PC-9 (cell line): ENCODE results near the gene MEIS2. TPM values are rescaled to one million over a fixed set of nuclear protein-coding genes. Genes with fewer than 3 reads are reported as not detected.

Source experiments
- BruUV-seq: library from RNA; stranded (reverse); fragments of 400-500 nt; replicated peaks from 2 replicates; lab custom pipeline; 2021; lab: Mats Ljungman, UMichigan
- CTCF ChIA-PET: fragments of 300-600 bp; sonication (Branson Sonifier 250); formaldehyde crosslinking; loops from one replicate; lab custom pipeline; 2022; ENCODE audit warnings: antibody characterized with exemption; lab: Charles Lee
- POLR2A ChIA-PET: fragments of 300-600 bp; sonication (Branson Sonifier 250); formaldehyde crosslinking; loops from one replicate; lab custom pipeline; 2022; ENCODE audit warnings: antibody characterized with exemption; ENCODE audit not compliant: unreplicated experiment; lab: Charles Lee
- DNase-seq, 2 experiments: peaks; one replicate each; pipeline versions ENCODE4 v3.0.0 to v3.0.0-alpha.2; 2015 to 2022; ENCODE audit warnings: mixed read lengths in 1 of 2
- H2AFZ ChIP-seq: fragments of 200-600 bp; sonication (generic); 2 replicates; pipeline ENCODE4 v1.8.1; 2017; ENCODE audit warnings: antibody characterized with exemption
- H3F3A ChIP-seq: fragments of 200-600 bp; sonication (generic); 2 replicates; pipeline ENCODE4 v1.8.1; 2017; ENCODE audit warnings: antibody characterized with exemption, mild to moderate bottlenecking, low read depth; ENCODE audit not compliant: insufficient read depth
- H3K27ac ChIP-seq: fragments of 200-600 bp; sonication (generic); 2 replicates; pipeline ENCODE4 v1.6.1; 2016; ENCODE audit warnings: mixed run types
- H3K27me3 ChIP-seq: fragments of 200-600 bp; sonication (generic); 2 replicates; pipeline ENCODE4 v1.6.1; 2016; ENCODE audit warnings: low read depth, mixed run types; ENCODE audit not compliant: insufficient read depth
- H3K36me3 ChIP-seq: fragments of 200-600 bp; sonication (generic); 2 replicates; pipeline ENCODE4 v1.6.1; 2016; ENCODE audit warnings: low read depth, mixed run types
- H3K4me1 ChIP-seq: fragments of 200-600 bp; sonication (generic); replicated peaks from 2 replicates; pipeline ENCODE4 v1.6.1; 2016; ENCODE audit warnings: mixed run types; ENCODE audit not compliant: insufficient read depth
- H3K4me2 ChIP-seq: fragments of 200-600 bp; sonication (generic); 2 replicates; pipeline ENCODE4 v1.6.1; 2017; ENCODE audit warnings: mixed run types
- H3K4me3 ChIP-seq: fragments of 200-600 bp; sonication (generic); 2 replicates; pipeline ENCODE4 v1.6.1; 2016; ENCODE audit warnings: mixed run types
- H3K79me2 ChIP-seq: fragments of 200-600 bp; sonication (generic); 2 replicates; pipeline ENCODE4 v1.6.1; 2017; ENCODE audit warnings: low read depth, mixed run types
- H3K9me2 ChIP-seq: fragments of 200-600 bp; sonication (generic); 2 replicates; pipeline ENCODE4 v1.8.1; 2017; ENCODE audit warnings: mild to moderate bottlenecking; ENCODE audit not compliant: insufficient read depth
- H3K9me3 ChIP-seq: fragments of 200-600 bp; sonication (generic); 2 replicates; pipeline ENCODE4 v1.8.1; 2016; ENCODE audit warnings: low read depth; ENCODE audit not compliant: insufficient read depth
- H4K20me1 ChIP-seq: fragments of 200-600 bp; sonication (generic); 2 replicates; pipeline ENCODE4 v1.8.1; 2017; ENCODE audit not compliant: insufficient read depth
- CTCF ChIP-seq: fragments of 200-600 bp; sonication (generic); conservative IDR thresholded peaks from 2 replicates; pipeline ENCODE4 v1.6.1; 2017; ENCODE audit warnings: mixed run types, antibody characterized with exemption, mild to moderate bottlenecking, moderate library complexity
- EZH2 ChIP-seq: fragments of 200-600 bp; sonication (generic); IDR thresholded peaks from 2 replicates; pipeline ENCODE4 v1.8.0; 2017; ENCODE audit warnings: antibody characterized with exemption, low read depth
- intact Hi-C: fragments of 100-400 bp; cut with micrococcal nuclease; formaldehyde crosslinking; loops from one replicate; pipeline ENCODE4 v1.10.0; 2022; ENCODE audit not compliant: unreplicated experiment
- total RNA-seq: library from RNA; stranded (reverse); gene quantifications from 2 replicates; pipeline ENCODE4 v1.2.3, GENCODE V29; 2021

Gene MEIS2
- total RNA-seq, 1 experiment from 2014 or later = 29.1 TPM

GRCh38 chr15:37002041-37002672 is 98.2 kb downstream of the MEIS2 start:
- H3F3A ChIP-seq = no peaks in the 10 kb centered on the region
- no peaks in the 10 kb centered on the region for H3K36me3 ChIP-seq
- intact Hi-C loops = no loop called here
- H3K9me3 ChIP-seq = no peaks in the 10 kb centered on the region
- no peak for TF ChIP-seq CTCF
- no peak for TF ChIP-seq EZH2
- H3K27ac ChIP-seq = no peak overlapping the region
- H3K4me2 ChIP-seq = no peak overlapping the region
- no peaks in the 10 kb centered on the region for H4K20me1 ChIP-seq
- CTCF ChIA-PET = no interaction called here
- no peaks in the 10 kb centered on the region for H3K4me1 ChIP-seq
- H2AFZ ChIP-seq = no peak overlapping the region
- no peak for DNase-seq
- no peaks in the 10 kb centered on the region for H3K27me3 ChIP-seq
- H3K79me2 ChIP-seq = no peaks in the 10 kb centered on the region
- BruUV-seq = no TSS peak
- no peaks in the 10 kb centered on the region for H3K9me2 ChIP-seq
- POLR2A ChIA-PET = no interaction called here
- H3K4me3 ChIP-seq = no peak overlapping the region

GRCh38 chr15:37001417-37001816 is 98.9 kb downstream of the MEIS2 start:
- Histone ChIP-seq H3K36me3 (no peaks in the 10 kb centered on the region), H4K20me1 (no peaks in the 10 kb centered on the region), H3K4me2 (no peak overlapping the region), H3K9me2 (no peaks in the 10 kb centered on the region), H3K9me3 (no peaks in the 10 kb centered on the region), H3K27ac (no peak overlapping the region), H3F3A (no peaks in the 10 kb centered on the region), H2AFZ (no peak overlapping the region), H3K4me1 (no peaks in the 10 kb centered on the region), H3K27me3 (no peaks in the 10 kb centered on the region), H3K4me3 (no peak overlapping the region), H3K79me2 (no peaks in the 10 kb centered on the region)
- TF ChIP-seq EZH2 = no peak
- TF ChIP-seq CTCF = no peak
- intact Hi-C loops = no loop called here
- POLR2A ChIA-PET = no interaction called here
- no TSS peak for BruUV-seq
- DNase-seq = no peak
- CTCF ChIA-PET = no interaction called here

GRCh38 chr15:36999778-37000177 is 100.6 kb downstream of the MEIS2 start:
- no peaks in the 10 kb centered on the region for H3K27me3 ChIP-seq
- no peak for TF ChIP-seq EZH2
- TF ChIP-seq CTCF = no peak
- no peak overlapping the region for H3K4me3 ChIP-seq
- no peaks in the 10 kb centered on the region for H3K4me1 ChIP-seq
- no TSS peak for BruUV-seq
- H2AFZ ChIP-seq = no peak overlapping the region
- CTCF ChIA-PET = no interaction called here
- H3K36me3 ChIP-seq = no peaks in the 10 kb centered on the region
- H3K4me2 ChIP-seq = no peak overlapping the region
- intact Hi-C loops = no loop called here
- no peaks in the 10 kb centered on the region for H3K79me2 ChIP-seq
- POLR2A ChIA-PET = no interaction called here
- DNase-seq = no peak
- no peaks in the 10 kb centered on the region for H4K20me1 ChIP-seq
- H3F3A ChIP-seq = no peaks in the 10 kb centered on the region
- H3K9me3 ChIP-seq = no peaks in the 10 kb centered on the region
- H3K9me2 ChIP-seq = no peaks in the 10 kb centered on the region
- no peak overlapping the region for H3K27ac ChIP-seq
